ENCODE results near the gene SETD6. TPM values are rescaled to one million over a fixed set of nuclear protein-coding genes. Genes with fewer than 3 reads are reported as not detected.

The SETD6 gene
- polyA plus RNA-seq, 1 experiment = 7.4 TPM

DNA sequence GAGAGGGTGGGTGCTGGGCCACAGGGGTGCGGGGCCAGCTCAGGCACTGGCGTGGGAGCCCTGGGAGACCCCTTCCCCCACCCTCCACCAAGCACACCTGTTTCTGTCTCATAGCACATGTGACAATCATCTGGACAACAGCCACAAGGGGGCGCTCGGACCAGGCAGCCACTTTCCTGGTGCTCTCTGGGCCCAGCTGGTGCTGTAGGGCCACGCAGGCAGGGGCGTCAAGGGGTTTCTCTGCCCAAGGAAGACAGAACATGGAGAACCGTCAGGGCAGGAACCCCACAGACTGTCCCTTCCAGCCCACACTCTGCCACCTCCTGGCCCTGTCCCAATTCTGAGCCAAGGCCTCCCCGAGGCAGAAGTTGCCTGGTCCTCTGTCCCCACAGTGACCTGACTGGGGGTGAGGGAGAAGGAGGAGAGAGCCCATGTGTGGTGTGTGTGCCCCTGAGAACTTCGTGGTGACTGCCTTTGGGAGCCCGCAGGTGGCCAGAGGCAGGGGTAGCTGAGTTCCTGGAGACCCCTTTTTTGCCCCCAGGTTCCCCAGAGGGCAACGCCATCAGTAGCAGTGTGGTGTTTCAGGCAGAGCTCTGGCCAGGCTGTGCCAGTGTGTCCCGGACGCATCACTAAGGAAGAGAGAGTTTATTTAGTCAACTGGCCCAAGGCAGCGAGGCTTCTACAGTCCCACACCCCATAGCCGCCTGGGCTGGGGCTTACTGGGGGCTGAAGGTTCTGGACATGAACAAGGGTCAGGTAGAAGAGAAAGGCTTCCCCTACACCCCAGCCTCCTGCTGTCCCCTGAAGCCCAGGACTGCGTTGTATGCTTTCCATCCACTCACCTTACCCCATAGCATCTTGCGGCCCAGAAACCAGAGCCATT is 3.1 kb upstream of the SETD6 start:
- POLR2A ChIA-PET = no interaction called here
- TF ChIP-seq, protein P1, sequence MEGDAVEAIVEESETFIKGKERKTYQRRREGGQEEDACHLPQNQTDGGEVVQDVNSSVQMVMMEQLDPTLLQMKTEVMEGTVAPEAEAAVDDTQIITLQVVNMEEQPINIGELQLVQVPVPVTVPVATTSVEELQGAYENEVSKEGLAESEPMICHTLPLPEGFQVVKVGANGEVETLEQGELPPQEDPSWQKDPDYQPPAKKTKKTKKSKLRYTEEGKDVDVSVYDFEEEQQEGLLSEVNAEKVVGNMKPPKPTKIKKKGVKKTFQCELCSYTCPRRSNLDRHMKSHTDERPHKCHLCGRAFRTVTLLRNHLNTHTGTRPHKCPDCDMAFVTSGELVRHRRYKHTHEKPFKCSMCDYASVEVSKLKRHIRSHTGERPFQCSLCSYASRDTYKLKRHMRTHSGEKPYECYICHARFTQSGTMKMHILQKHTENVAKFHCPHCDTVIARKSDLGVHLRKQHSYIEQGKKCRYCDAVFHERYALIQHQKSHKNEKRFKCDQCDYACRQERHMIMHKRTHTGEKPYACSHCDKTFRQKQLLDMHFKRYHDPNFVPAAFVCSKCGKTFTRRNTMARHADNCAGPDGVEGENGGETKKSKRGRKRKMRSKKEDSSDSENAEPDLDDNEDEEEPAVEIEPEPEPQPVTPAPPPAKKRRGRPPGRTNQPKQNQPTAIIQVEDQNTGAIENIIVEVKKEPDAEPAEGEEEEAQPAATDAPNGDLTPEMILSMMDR (IDR thresholded peaks at IDR 0.05; ENCODE audit: insufficient read depth, low read depth, low read length) = peak; percentile 79
- Histone ChIP-seq H3K4me3 (ENCODE audit: low read depth, low read length) (no peak overlapping the region), H3K27me3 (ENCODE audit: control insufficient read depth, insufficient read depth, low read length) (no peaks in the 10 kb centered on the region), H3K36me3 (ENCODE audit: control insufficient read depth, insufficient read depth, low read length) (no peaks in the 10 kb centered on the region)
- DNase-seq (ENCODE audit: low read depth) = no peak
- CTCF ChIA-PET = interaction anchor here (0.7 to 5.5 kb wide), 20 partner anchors 9 to 240 kb away, joined by 3 to 30 read pairs (median 5); partner anchors contain the start of genes NDRG4 and SLC38A7

DNA sequence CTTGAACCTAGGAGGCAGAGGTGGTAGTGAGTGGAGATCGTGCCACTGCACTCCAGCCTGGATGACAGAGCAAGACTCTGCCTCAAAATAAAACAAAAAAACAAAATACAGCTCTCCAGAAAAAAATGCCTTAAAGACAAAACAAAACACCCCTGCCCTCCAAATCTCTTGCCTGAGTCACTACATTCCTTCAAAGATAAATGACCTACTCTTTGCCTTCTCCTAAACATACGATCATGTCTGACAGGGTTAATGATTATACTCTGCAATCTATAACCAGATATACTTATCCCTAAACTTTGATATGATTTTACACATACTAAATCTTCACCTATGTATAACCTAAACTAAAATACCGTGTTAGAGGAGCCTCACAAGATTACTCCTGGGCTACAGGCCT is 1.4 kb upstream of the SETD6 start:
- H3K27me3 ChIP-seq (ENCODE audit: control insufficient read depth, insufficient read depth, low read length) = no peaks in the 10 kb centered on the region
- TF ChIP-seq, protein P1 (IDR thresholded peaks at IDR 0.05; ENCODE audit: insufficient read depth, low read depth, low read length) = no peak
- H3K4me3 ChIP-seq (ENCODE audit: low read depth, low read length) = no peak overlapping the region
- CTCF ChIA-PET = interaction anchor here (0.9 to 5.5 kb wide), 6 partner anchors 8 to 242 kb away, joined by 3 to 30 read pairs (median 4); no protein-coding TSS in a partner anchor
- POLR2A ChIA-PET = no interaction called here
- H3K36me3 ChIP-seq (ENCODE audit: control insufficient read depth, insufficient read depth, low read length) = peaks cover 5% of the 10 kb centered on the region; the same call in 1 of the 2 replicates
- DNase-seq (ENCODE audit: low read depth) = no peak

DNA sequence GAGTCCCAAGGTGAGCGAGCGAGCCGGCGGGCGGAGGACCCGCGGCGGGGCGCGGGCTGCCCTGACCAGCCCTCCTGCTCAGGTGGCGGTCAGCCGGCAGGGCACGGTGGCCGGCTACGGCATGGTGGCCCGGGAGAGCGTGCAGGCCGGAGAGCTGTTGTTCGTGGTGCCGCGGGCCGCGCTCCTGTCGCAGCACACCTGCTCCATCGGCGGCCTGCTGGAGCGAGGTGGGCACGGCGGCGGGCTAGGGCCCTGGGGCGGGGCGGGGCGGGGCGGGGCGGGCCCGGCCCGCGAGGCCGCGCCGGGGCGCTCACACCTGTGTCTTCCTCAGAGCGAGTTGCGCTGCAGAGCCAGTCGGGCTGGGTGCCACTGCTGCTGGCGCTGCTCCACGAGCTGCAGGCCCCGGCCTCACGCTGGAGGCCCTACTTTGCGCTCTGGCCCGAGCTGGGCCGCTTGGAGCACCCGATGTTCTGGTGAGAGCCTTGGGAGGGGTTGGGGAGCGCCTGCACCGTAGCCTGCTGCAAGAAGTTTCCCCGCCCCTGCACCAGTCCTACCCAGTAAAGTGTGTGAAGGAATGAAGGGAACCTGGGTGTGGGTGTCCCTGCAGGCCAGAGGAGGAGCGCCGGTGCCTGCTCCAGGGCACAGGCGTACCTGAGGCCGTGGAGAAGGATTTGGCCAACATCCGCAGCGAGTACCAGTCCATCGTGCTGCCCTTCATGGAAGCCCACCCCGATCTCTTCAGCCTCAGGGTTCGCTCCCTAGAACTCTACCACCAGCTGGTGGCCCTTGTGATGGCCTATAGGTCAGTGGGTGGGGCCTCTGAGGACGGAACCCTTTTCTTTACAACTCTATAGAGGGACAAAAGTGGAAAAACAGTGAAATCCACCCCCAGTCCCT is 802 bp downstream of the SETD6 start:
- TF ChIP-seq, protein P1 (IDR thresholded peaks at IDR 0.05; ENCODE audit: insufficient read depth, low read depth, low read length) = no peak
- ChIA-PET CTCF (interaction anchor here (0.6 to 5.5 kb wide), 3 partner anchors 8 to 146 kb away, joined by 3 to 30 read pairs (median 3); no protein-coding TSS in a partner anchor), POLR2A (no interaction called here)
- Histone ChIP-seq H3K4me3 (ENCODE audit: low read depth, low read length) (peak overlapping the region; percentile 56), H3K36me3 (ENCODE audit: control insufficient read depth, insufficient read depth, low read length) (peaks cover 16% of the 10 kb centered on the region), H3K27me3 (ENCODE audit: control insufficient read depth, insufficient read depth, low read length) (no peaks in the 10 kb centered on the region)
- DNase-seq (ENCODE audit: low read depth) = no peak

DNA sequence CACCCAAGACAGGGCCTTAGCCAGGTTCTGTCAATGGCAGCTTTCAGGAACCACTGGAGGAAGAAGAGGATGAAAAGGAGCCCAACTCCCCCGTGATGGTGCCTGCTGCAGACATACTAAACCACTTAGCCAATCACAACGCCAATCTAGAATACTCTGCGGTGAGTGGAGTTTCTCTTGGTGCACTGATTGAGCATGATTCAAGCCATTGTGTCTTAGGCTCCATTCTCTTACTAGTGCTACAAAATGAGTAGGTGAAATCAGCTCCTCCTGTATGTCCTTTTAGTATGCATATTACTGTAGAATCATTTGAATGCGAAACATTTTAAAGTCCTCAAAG is 1.4 kb downstream of the SETD6 start:
- ChIA-PET POLR2A (no interaction called here), CTCF (interaction anchor here (0.8 kb wide), 1 partner anchor 9 kb away, joined by 3 read pairs; no protein-coding TSS in a partner anchor)
- TF ChIP-seq, protein P1 (IDR thresholded peaks at IDR 0.05; ENCODE audit: insufficient read depth, low read depth, low read length) = no peak
- no peaks in the 10 kb centered on the region for H3K27me3 ChIP-seq (ENCODE audit: control insufficient read depth, insufficient read depth, low read length)
- H3K4me3 ChIP-seq (ENCODE audit: low read depth, low read length) = no peak overlapping the region
- H3K36me3 ChIP-seq (ENCODE audit: control insufficient read depth, insufficient read depth, low read length) = peaks cover 16% of the 10 kb centered on the region
- DNase-seq (ENCODE audit: low read depth) = no peak
